AG20443 (cell line): ENCODE data around the gene PRKCQ.

ENCODE experiments used
- DNase-seq: peaks from one replicate; pipeline ENCODE4 v3.0.0; 2012; ENCODE audit warnings: low spot score, mixed read lengths

Gene PRKCQ

GRCh38 chr10:6579904-6580278, at the start of gene PRKCQ:
PRKCQ (minus strand) TSS chr10:6580276; CDS start chr10:6515135, 65,141 bp downstream.
- DNase-seq, result no peak

- DNase-seq, result no peak
These were observed 45.4 kb upstream of the PRKCQ start for GRCh38 chr10:6625428-6625827.

- no peak for DNase-seq
These were observed 44.3 kb upstream of the PRKCQ start for GRCh38 chr10:6624392-6624791.

GRCh38 chr10:6622921-6623320, 42.8 kb upstream of the PRKCQ start:
- no peak for DNase-seq

GRCh38 chr10:6621536-6621935, 41.5 kb upstream of the PRKCQ start:
- no peak for DNase-seq

GRCh38 chr10:6619660-6620059, 39.6 kb upstream of the PRKCQ start:
- DNase-seq, result no peak

GRCh38 chr10:6618340-6618739, 38.3 kb upstream of the PRKCQ start:
- no peak for DNase-seq

- no peak for DNase-seq
These were observed 37.4 kb upstream of the PRKCQ start for GRCh38 chr10:6617309-6618076.

- DNase-seq, result no peak
These were observed 35.9 kb upstream of the PRKCQ start for GRCh38 chr10:6615971-6616370.

- no peak for DNase-seq
These were observed 32.3 kb upstream of the PRKCQ start for GRCh38 chr10:6612371-6612770.

GRCh38 chr10:6610647-6611046, 30.6 kb upstream of the PRKCQ start:
- no peak for DNase-seq

- no peak for DNase-seq
These were observed 29.5 kb upstream of the PRKCQ start for GRCh38 chr10:6609625-6610024.

GRCh38 chr10:6607778-6608177, 27.7 kb upstream of the PRKCQ start:
- DNase-seq, result no peak

GRCh38 chr10:6607182-6607581, 27.1 kb upstream of the PRKCQ start:
- no peak for DNase-seq

- DNase-seq, result no peak
These were observed 23.4 kb upstream of the PRKCQ start for GRCh38 chr10:6603142-6604125.

GRCh38 chr10:6602700-6603084, 22.6 kb upstream of the PRKCQ start:
- DNase-seq, result no peak

GRCh38 chr10:6602026-6602699, 22.1 kb upstream of the PRKCQ start:
- DNase-seq, result no peak

GRCh38 chr10:6601246-6601805, 21.2 kb upstream of the PRKCQ start:
- no peak for DNase-seq

GRCh38 chr10:6600224-6600987, 20.3 kb upstream of the PRKCQ start:
- DNase-seq, result no peak

- DNase-seq, result no peak
These were observed 18.6 kb upstream of the PRKCQ start for GRCh38 chr10:6598679-6599078.

- no peak for DNase-seq
These were observed 17.4 kb upstream of the PRKCQ start for GRCh38 chr10:6597478-6597877.
